GM20000 (cell line): Measurements from ENCODE around the gene ARID3B.
A peak's percentile ranks its signal among the peaks of the same experiment; 100 is the strongest.

Source experiments
- DNase-seq: peaks from one replicate; pipeline ENCODE4 v3.0.0; 2012; ENCODE audit warnings: low spot score
- CTCF ChIP-seq: IDR thresholded peaks from 2 replicates; pipeline ENCODE4 v1.5.1; 2012; ENCODE audit warnings: mild to moderate bottlenecking, control low read depth; ENCODE audit errors: extremely low read depth, missing control alignments

The ARID3B gene

GRCh38 chr15:74543043-74543422, 2.0 kb downstream of the ARID3B start:
- no peak for DNase-seq

GRCh38 chr15:74543583-74543982, 2.6 kb downstream of the ARID3B start:
- no peak for DNase-seq
- peak; percentile 13 for TF ChIP-seq CTCF

More at GRCh38 chr15:74543043-74543422, 2.0 kb downstream of the ARID3B start:
- no peak for TF ChIP-seq CTCF

- DNase-seq: no peak
- no peak for TF ChIP-seq CTCF
Measured at GRCh38 chr15:74545086-74545485, 4.1 kb downstream of the ARID3B start.

- peak; percentile 67 for DNase-seq
- TF ChIP-seq CTCF: no peak
Measured at GRCh38 chr15:74545776-74546656, 5.0 kb downstream of the ARID3B start.

- no peak for DNase-seq
- TF ChIP-seq CTCF: no peak
Measured at GRCh38 chr15:74547616-74548015, 6.6 kb downstream of the ARID3B start.

- DNase-seq: no peak
- no peak for TF ChIP-seq CTCF
Measured at GRCh38 chr15:74548241-74548640, 7.2 kb downstream of the ARID3B start.

GRCh38 chr15:74549816-74550215, 8.8 kb downstream of the ARID3B start:
- no peak for TF ChIP-seq CTCF
- DNase-seq: no peak
